Peyer's patch (tissue), 4 donors: ENCODE results near the gene DAB1.

Experiments
- POLR2A ChIP-seq, 2 donors: fragments of 450-650 bp; IDR thresholded peaks; one replicate each; pipeline ENCODE4 v1.5.1; 2017; ENCODE audit warnings: antibody characterized with exemption in 2 of 2, mild to moderate bottlenecking in 2 of 2, moderate library complexity in 2 of 2
- TF ChIP-seq, protein P1 (sequence below), 6 experiments: fragments of 450-650 bp in 4 of 6; fragments of 200-600 bp in 2 of 6; sonication (generic) in 1 of 6; IDR thresholded peaks; one replicate each; pipeline ENCODE4 v1.5.1; 2017 to 2019; ENCODE audit warnings: antibody characterized with exemption in 6 of 6, mild to moderate bottlenecking in 3 of 6, moderate library complexity in 1 of 6

GRCh38 chr1:57411262-57411661 is 12.6 kb downstream of the DAB1 start:
- TF ChIP-seq, protein P1, sequence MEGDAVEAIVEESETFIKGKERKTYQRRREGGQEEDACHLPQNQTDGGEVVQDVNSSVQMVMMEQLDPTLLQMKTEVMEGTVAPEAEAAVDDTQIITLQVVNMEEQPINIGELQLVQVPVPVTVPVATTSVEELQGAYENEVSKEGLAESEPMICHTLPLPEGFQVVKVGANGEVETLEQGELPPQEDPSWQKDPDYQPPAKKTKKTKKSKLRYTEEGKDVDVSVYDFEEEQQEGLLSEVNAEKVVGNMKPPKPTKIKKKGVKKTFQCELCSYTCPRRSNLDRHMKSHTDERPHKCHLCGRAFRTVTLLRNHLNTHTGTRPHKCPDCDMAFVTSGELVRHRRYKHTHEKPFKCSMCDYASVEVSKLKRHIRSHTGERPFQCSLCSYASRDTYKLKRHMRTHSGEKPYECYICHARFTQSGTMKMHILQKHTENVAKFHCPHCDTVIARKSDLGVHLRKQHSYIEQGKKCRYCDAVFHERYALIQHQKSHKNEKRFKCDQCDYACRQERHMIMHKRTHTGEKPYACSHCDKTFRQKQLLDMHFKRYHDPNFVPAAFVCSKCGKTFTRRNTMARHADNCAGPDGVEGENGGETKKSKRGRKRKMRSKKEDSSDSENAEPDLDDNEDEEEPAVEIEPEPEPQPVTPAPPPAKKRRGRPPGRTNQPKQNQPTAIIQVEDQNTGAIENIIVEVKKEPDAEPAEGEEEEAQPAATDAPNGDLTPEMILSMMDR (IDR thresholded peaks at IDR 0.05) = no peak
- TF ChIP-seq POLR2A (IDR thresholded peaks at IDR 0.05) = no peak
